HAP-1 (cell line): ENCODE measurements around the gene ARVCF.

ENCODE experiments used
- DNase-seq, 2 experiments: peaks; one replicate each; pipeline ENCODE4 v3.0.0-alpha.2; 2016 to 2020; ENCODE audit warnings: low spot score in 2 of 2
- H3K27me3 ChIP-seq: fragments of 250-450 bp; sonication (Bioruptor Pico); 2 replicates; pipeline ENCODE4 v1.5.1; 2020; ENCODE audit warnings: low read depth, mild to moderate bottlenecking, moderate library complexity
- H3K36me3 ChIP-seq: fragments of 250-450 bp; sonication (Bioruptor Pico); replicated peaks from 2 replicates; pipeline ENCODE4 v1.5.1; 2020; ENCODE audit warnings: mild to moderate bottlenecking
- H3K4me1 ChIP-seq: fragments of 250-450 bp; sonication (Bioruptor Pico); 2 replicates; pipeline ENCODE4 v1.5.1; 2020; ENCODE audit warnings: mild to moderate bottlenecking
- H3K4me3 ChIP-seq: fragments of 250-450 bp; sonication (Bioruptor Pico); 2 replicates; pipeline ENCODE4 v1.5.1; 2020; ENCODE audit warnings: mild to moderate bottlenecking, moderate library complexity
- H3K9me3 ChIP-seq: fragments of 250-450 bp; sonication (Bioruptor Pico); 2 replicates; pipeline ENCODE4 v1.5.1; 2020; ENCODE audit warnings: mild to moderate bottlenecking, moderate library complexity
- in situ Hi-C: fragments of 300-500 bp; cut with MboI; formaldehyde crosslinking; loops from 3 replicates; pipeline ENCODE4 v1.14.3; 2020; ENCODE audit warnings: low sequenced_read_pairs, inconsistent platforms, mixed read lengths

ARVCF gene

DNA sequence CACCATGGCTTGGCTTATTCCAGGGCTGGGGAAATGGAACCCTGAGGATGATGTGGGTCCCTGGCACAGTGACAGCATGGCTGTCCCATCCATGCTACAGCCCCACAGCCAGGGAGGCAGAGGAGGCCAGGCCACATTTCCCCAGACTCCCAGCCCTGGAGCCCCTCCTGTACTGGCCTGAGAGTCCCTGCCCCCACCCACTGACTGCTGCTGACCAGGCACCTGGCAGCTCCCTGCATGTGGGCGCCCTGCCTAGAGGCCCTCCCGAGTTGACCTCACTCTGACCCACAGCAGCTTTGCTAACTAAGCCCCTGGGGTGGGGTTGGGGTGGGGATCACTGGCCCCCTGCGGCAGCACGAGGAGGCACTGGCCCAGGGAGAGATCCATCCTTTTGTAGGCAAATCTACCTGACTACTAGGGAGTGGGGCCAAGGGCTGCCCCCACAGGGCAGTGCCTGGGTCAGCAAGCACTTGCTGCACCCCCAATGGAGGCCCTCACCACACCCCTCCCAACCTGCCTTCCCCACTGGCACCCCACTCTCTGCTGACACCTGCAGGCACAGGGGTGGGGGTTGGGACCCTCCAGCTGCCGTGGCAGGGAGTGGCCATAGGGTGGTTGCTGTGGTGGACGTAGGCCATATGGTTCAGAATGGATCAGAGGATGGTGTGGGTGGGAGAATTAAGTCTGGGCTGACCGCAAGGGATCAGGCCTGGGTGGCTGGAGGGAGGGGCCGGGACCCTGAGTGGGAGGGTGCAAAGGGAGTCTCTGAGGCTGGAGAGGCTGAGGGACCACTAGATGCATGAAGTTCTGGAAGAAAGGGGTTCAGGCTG lies 17.4 kb downstream of the ARVCF start:
- Histone ChIP-seq H3K9me3 (peaks cover 4% of the 10 kb centered on the region), H3K4me3 (no peak overlapping the region), H3K27me3 (no peaks in the 10 kb centered on the region), H3K36me3 (no peaks in the 10 kb centered on the region), H3K4me1 (0 out of 2 replicates have a peak, but pooled peaks cover 3% of the 10 kb centered on the region)
- no peak for DNase-seq
- in situ Hi-C loops: no loop called here

GRCh38 chr22:19998232-19998951 lies 18.2 kb downstream of the ARVCF start:
- Histone ChIP-seq H3K9me3 (no peaks in the 10 kb centered on the region; the same call in 1 of the 2 replicates), H3K27me3 (no peaks in the 10 kb centered on the region), H3K4me3 (no peak overlapping the region)

GRCh38 chr22:19997561-19998231 lies 18.9 kb downstream of the ARVCF start:
- no peaks in the 10 kb centered on the region for H3K36me3 ChIP-seq
- in situ Hi-C loops: no loop called here
- H3K27me3 ChIP-seq: no peaks in the 10 kb centered on the region
- DNase-seq: no peak
- H3K9me3 ChIP-seq: no peaks in the 10 kb centered on the region
- H3K4me3 ChIP-seq: no peak overlapping the region
- H3K4me1 ChIP-seq: 0 out of 2 replicates have a peak, but pooled peaks cover 3% of the 10 kb centered on the region

More at GRCh38 chr22:19998232-19998951, 18.2 kb downstream of the ARVCF start:
- in situ Hi-C loops: no loop called here
- H3K36me3 ChIP-seq: no peaks in the 10 kb centered on the region
- 0 out of 2 replicates have a peak, but pooled peaks cover 3% of the 10 kb centered on the region for H3K4me1 ChIP-seq
- no peak for DNase-seq

DNA sequence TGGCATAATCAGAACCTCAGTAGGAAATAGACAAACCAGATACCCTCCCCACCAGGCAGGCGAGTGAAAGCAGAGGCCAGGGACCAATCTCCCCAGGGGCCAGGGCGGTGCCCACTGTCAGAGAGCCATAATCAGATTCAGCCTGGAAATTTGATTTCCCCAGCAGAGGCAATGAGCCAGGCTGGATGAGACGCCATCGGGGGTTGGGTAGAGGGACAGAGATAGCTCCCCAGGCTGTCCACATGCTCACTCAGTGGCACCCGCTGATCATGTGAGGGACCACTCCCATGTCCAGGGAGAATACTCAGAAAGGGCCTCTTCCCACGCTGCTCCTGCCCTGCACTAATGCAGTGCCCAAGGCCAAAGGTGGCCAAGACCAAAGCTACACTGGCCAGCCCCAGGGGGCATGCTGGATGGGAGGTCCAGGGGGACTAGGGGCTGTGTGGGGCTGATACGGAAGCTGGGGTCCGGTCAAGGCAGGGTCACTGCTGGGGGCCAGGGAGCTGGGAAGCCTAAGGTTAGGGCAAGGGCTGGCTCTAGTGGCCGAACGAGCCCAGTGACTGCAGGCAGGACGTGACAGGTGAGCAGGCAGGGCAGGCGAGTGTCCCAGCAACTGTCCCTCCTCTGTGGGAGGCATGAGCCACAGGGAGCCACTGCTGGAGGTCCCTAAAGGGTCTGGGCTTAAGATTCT lies 19.8 kb downstream of the ARVCF start:
- H3K27me3 ChIP-seq: no peaks in the 10 kb centered on the region
- 0 out of 2 replicates have a peak, but pooled peaks cover 3% of the 10 kb centered on the region for H3K4me1 ChIP-seq
- no peak overlapping the region for H3K4me3 ChIP-seq
- in situ Hi-C loops: no loop called here
- DNase-seq: no peak
- no peaks in the 10 kb centered on the region for H3K36me3 ChIP-seq
- H3K9me3 ChIP-seq: no peaks in the 10 kb centered on the region

DNA sequence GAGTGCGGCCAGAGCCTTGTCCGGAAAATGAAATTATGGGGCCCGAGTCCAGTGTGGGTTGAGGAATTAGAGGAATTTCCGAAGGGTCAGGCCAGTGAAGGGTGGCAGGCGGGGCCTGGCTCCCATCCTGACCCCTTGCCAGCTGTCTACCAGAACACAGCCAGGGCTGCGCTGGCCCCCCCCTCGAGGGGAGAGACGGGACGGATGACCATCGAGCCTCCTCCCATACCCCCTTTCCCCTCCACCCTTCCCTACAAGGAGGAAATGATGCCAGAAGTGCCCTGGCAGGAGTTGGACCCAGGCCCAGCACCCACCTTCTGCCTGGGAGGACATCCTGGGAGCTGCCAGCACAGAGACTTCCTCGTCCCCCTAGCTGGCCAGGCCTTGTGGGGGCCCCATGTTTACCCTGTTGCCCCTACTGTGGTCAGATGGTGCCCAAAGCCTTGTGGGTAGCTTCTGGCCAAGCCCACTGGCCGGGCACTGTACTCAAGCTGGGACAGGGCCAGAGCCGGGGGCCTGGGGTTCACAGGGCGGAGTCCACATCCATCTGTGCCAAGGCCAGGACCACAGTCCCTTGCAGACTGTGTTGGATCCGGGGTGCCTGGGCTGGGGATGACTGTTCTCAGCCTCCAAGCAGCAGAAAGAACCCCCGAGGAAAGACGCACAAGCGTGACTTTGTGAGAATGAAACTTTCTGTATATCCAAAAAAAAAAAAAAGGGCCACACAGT lies 20.8 kb downstream of the ARVCF start:
- in situ Hi-C loops: no loop called here
- Histone ChIP-seq H3K36me3 (no peaks in the 10 kb centered on the region), H3K9me3 (no peaks in the 10 kb centered on the region), H3K4me3 (no peak overlapping the region), H3K4me1 (0 out of 2 replicates have a peak, but pooled peaks cover 3% of the 10 kb centered on the region), H3K27me3 (no peaks in the 10 kb centered on the region)
- no peak for DNase-seq

- in situ Hi-C loops: no loop called here
- Histone ChIP-seq H3K4me1 (no peaks in the 10 kb centered on the region), H3K9me3 (no peaks in the 10 kb centered on the region), H3K4me3 (no peak overlapping the region), H3K27me3 (no peaks in the 10 kb centered on the region), H3K36me3 (no peaks in the 10 kb centered on the region)
- no peak for DNase-seq
Observed at GRCh38 chr22:19994851-19995610, 21.6 kb downstream of the ARVCF start.

DNA sequence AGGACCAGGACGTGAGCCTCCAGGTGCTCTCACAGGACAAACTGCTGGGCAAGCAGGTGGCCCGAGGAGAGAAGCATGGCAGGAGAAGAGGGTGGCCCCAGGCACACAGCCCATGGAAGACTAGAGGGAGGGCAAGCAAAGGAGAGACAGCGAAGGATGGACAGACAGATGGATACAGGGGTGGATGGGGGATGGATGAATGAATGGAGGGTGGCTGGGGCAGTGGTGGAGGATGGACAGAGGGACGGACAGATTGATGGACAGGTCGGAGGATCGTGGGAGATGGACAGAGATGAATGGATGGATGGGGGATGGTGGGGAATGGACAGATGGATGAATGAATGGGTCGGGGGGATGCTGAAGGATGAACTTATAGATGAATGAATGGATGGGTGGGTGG lies 22.7 kb downstream of the ARVCF start:
- H3K27me3 ChIP-seq: no peaks in the 10 kb centered on the region
- no peak for DNase-seq
- in situ Hi-C loops: no loop called here
- H3K4me3 ChIP-seq: no peak overlapping the region
- H3K9me3 ChIP-seq: no peaks in the 10 kb centered on the region
- H3K4me1 ChIP-seq: no peaks in the 10 kb centered on the region
- H3K36me3 ChIP-seq: no peaks in the 10 kb centered on the region

DNA sequence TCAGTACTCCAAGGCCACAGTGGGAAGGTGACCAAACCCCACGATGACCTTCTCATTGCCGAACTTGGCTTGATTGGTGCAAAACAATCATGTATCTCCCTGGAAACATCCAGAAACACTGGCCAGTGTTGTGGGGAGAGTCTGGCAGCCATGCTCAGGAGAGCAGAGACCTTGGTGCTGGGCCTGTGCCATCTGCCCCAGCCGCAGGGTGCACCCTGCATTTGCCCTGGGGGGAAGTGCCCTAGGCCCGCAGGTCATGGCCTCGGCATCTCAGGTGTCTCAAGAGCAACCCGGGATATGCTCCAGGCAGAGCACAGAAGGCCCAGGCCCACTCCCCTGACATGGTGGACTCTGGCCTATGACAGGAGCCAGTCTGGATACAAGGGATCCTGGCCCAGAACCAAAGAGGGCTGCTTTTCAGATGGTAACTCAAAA lies 23.7 kb downstream of the ARVCF start:
- H3K4me1 ChIP-seq: no peaks in the 10 kb centered on the region
- no peaks in the 10 kb centered on the region for H3K9me3 ChIP-seq
- H3K36me3 ChIP-seq: no peaks in the 10 kb centered on the region
- H3K4me3 ChIP-seq: no peak overlapping the region
- DNase-seq: no peak
- in situ Hi-C loops: no loop called here
- H3K27me3 ChIP-seq: no peaks in the 10 kb centered on the region

DNA sequence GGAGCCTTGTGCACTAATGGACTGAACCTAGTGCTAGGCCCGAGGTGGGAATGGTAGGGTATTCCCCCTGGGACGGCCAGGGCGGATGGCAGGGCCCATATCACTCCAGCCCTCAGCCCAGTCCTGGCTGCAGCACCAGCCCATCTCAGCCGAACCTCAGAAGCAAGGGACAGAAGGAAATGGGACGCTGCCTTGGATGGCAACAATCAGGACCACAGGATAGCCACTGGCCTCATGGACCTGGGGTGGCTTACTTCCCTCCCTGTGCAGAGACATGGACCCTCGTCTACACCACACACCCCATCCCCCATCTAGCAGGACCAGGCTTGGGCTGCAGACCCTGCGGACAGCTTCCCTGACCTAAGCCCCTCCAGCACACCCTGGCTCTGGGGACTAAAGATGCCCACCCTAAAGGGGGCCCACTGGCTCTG lies 24.1 kb downstream of the ARVCF start:
- no peaks in the 10 kb centered on the region for H3K9me3 ChIP-seq
- no peaks in the 10 kb centered on the region for H3K36me3 ChIP-seq
- no peak for DNase-seq
- H3K4me3 ChIP-seq: no peak overlapping the region
- H3K27me3 ChIP-seq: no peaks in the 10 kb centered on the region
- H3K4me1 ChIP-seq: no peaks in the 10 kb centered on the region
- in situ Hi-C loops: no loop called here

DNA sequence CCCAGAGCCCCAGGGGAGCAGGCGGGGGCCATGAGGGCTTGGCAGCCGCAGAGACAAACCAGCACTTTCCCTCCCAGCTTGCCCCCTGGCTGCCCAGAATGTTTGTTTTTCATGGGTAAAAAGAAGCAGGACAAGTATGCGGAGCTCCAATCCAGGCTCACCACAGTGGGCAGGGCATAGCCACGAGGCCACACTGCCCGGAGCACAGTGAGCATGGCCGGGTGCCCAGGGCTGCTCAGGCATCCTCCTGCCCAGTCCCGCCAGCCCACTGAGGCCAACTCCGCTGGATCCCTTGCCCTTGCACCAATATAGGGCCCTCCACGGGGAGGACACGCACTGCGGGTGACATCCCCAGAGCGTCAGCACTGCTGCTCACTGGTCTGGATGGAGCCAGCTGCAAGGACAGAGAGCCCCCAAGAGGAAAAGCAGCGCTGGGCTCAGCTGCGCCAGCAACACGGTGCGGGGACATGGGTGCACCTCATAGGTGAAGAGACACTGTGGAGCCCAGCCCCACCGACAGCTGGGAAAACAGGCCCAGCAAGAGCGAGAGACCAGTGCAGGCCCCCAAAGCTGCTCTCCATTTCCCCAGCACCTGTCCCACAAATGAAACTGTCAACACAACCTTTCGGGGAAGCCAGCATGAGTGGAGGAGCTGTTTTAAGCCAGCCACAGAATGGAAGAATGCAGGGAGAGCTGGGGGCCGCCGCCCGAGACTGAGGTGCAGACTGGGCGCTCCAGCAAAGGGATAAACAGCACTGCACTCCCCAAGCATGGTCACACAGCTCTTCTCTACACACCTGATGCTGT lies 24.8 kb downstream of the ARVCF start:
- Histone ChIP-seq H3K4me3 (no peak overlapping the region), H3K4me1 (no peaks in the 10 kb centered on the region), H3K9me3 (no peaks in the 10 kb centered on the region), H3K27me3 (no peaks in the 10 kb centered on the region), H3K36me3 (no peaks in the 10 kb centered on the region)
- in situ Hi-C loops: no loop called here
- no peak for DNase-seq

GRCh38 chr22:19991395-19991644 lies 25.3 kb downstream of the ARVCF start:
- H3K4me1 ChIP-seq: no peaks in the 10 kb centered on the region; the same call in 1 of the 2 replicates
- H3K27me3 ChIP-seq: no peaks in the 10 kb centered on the region

More at GRCh38 chr22:19991395-19991644, 25.3 kb downstream of the ARVCF start:
- in situ Hi-C loops: no loop called here
- Histone ChIP-seq H3K36me3 (no peaks in the 10 kb centered on the region), H3K9me3 (no peaks in the 10 kb centered on the region), H3K4me3 (no peak overlapping the region)
- no peak for DNase-seq
